Endothelial cell of umbilical vein (primary cell): Measurements from ENCODE around the gene IVD. TPM values are rescaled to one million over a fixed set of nuclear protein-coding genes. Genes with fewer than 3 reads are reported as not detected.

Source experiments
- BruUV-seq: library from RNA; stranded (reverse); fragments of 400-500 nt; replicated peaks from 2 replicates; lab custom pipeline; 2021; lab: Mats Ljungman, UMichigan
- CTCF ChIA-PET: fragments of 300-600, 350-600 bp; sonication (Branson Sonifier 250); formaldehyde crosslinking; loops from one replicate; lab custom pipeline; 2021; ENCODE audit warnings: antibody characterized with exemption, inconsistent platforms; lab: Charles Lee
- POLR2A ChIA-PET: fragments of 300-600, 350-600 bp; sonication (Branson Sonifier 250); formaldehyde crosslinking; loops from one replicate; lab custom pipeline; 2021; ENCODE audit warnings: antibody characterized with exemption, inconsistent platforms; lab: Charles Lee
- DNase-seq: peaks from one replicate; pipeline ENCODE4 v3.0.0-alpha.2; 2011; ENCODE audit warnings: low read depth, low spot score
- FAIRE-seq: peaks from 2 replicates; lab custom pipeline; 2011; peaks lifted over from hg19 to GRCh38; lab: Jason Lieb, UNC
- H2AFZ ChIP-seq: 2 replicates; pipeline ENCODE4 v1.6.0; 2012; ENCODE audit warnings: low read depth, low read length, control low read depth, inconsistent platforms
- H3K27ac ChIP-seq: 2 replicates; pipeline ENCODE4 v1.5.1; 2011; ENCODE audit warnings: low read depth, mild to moderate bottlenecking, control low read depth, low read length, moderate library complexity; ENCODE audit not compliant: insufficient read depth
- H3K27me3 ChIP-seq, 2 experiments: 2 replicates each; pipeline versions ENCODE4 v1.6.0 to v1.6.1; 2011; ENCODE audit warnings: low read length in 2 of 2, mixed read lengths in 1 of 2; ENCODE audit not compliant: control insufficient read depth in 2 of 2, insufficient read depth in 2 of 2
- H3K36me3 ChIP-seq, 2 experiments: 2 replicates in 1 of 2; 3 replicates in 1 of 2; pipeline ENCODE4 v1.5.1; 2011; ENCODE audit warnings: low read length in 2 of 2, mild to moderate bottlenecking in 1 of 2, moderate library complexity in 1 of 2; ENCODE audit not compliant: control insufficient read depth in 2 of 2, insufficient read depth in 2 of 2; ENCODE audit errors: extremely low read depth in 1 of 2
- H3K4me1 ChIP-seq: 3 replicates; pipeline ENCODE4 v1.5.1; 2011; ENCODE audit warnings: mild to moderate bottlenecking, low read length; ENCODE audit not compliant: control insufficient read depth, insufficient read depth; ENCODE audit errors: extremely low read depth
- H3K4me2 ChIP-seq: 2 replicates; pipeline ENCODE4 v1.6.1; 2011; ENCODE audit warnings: low read length, control low read depth, mixed read lengths; ENCODE audit not compliant: insufficient read depth
- H3K4me3 ChIP-seq, 3 experiments: fragments of 200-600 bp in 1 of 3; sonication (generic), shearing (Covaris generic) in 1 of 3; replicated peaks in 1 of 3; 2 replicates each; pipeline ENCODE4 v1.5.1; 2011 to 2016; ENCODE audit warnings: control low read depth in 3 of 3, low read length in 3 of 3, mild to moderate bottlenecking in 2 of 3, inconsistent platforms in 1 of 3, low read depth in 1 of 3, moderate library complexity in 1 of 3; ENCODE audit not compliant: insufficient read depth in 1 of 3
- H3K79me2 ChIP-seq: 2 replicates; pipeline ENCODE4 v1.6.0; 2012; ENCODE audit warnings: low read length, inconsistent platforms; ENCODE audit not compliant: control insufficient read depth, insufficient read depth
- H3K9ac ChIP-seq: replicated peaks from 2 replicates; pipeline ENCODE3; 2011; ENCODE audit warnings: low read length, control low read depth; ENCODE audit not compliant: insufficient read depth; ENCODE audit errors: extremely low read depth
- H3K9me1 ChIP-seq: replicated peaks from 3 replicates; pipeline ENCODE4 v1.6.0; 2011; ENCODE audit warnings: mild to moderate bottlenecking, low read length; ENCODE audit not compliant: control insufficient read depth, insufficient read depth; ENCODE audit errors: extremely low read depth
- H3K9me3 ChIP-seq: replicated peaks from 2 replicates; pipeline ENCODE4 v1.5.1; 2012; ENCODE audit warnings: low read length, inconsistent platforms; ENCODE audit not compliant: control insufficient read depth, insufficient read depth
- H4K20me1 ChIP-seq: replicated peaks from 2 replicates; pipeline ENCODE3; 2011; ENCODE audit warnings: mild to moderate bottlenecking, low read length; ENCODE audit not compliant: control insufficient read depth, insufficient read depth; ENCODE audit errors: extremely low read depth
- EZH2 ChIP-seq: IDR thresholded peaks from 2 replicates; pipeline ENCODE4 v1.6.1; 2012; ENCODE audit warnings: borderline replicate concordance, low read depth, mild to moderate bottlenecking, moderate library complexity, low read length, inconsistent platforms; ENCODE audit not compliant: severe bottlenecking
- FOS ChIP-seq: IDR thresholded peaks from 2 replicates; pipeline ENCODE4 v1.6.1; 2011; ENCODE audit warnings: mild to moderate bottlenecking, low read length, moderate library complexity, borderline replicate concordance; ENCODE audit not compliant: insufficient read depth
- GATA2 ChIP-seq: IDR thresholded peaks from 2 replicates; pipeline ENCODE4 v1.7.0; 2011; ENCODE audit warnings: low read depth, mild to moderate bottlenecking, moderate library complexity, mixed read lengths, low read length; ENCODE audit not compliant: insufficient read length, insufficient read depth
- JUN ChIP-seq: IDR thresholded peaks from 2 replicates; pipeline ENCODE4 v1.6.1; 2011; ENCODE audit warnings: borderline replicate concordance, low read depth; ENCODE audit not compliant: insufficient read length, insufficient read depth
- MYC ChIP-seq: IDR thresholded peaks from one replicate; pipeline ENCODE4 v1.6.1; 2011; ENCODE audit warnings: mild to moderate bottlenecking, low read depth, low read length
- POLR2A ChIP-seq: IDR thresholded peaks from 2 replicates; pipeline ENCODE4 v1.6.1; 2012; ENCODE audit warnings: low read depth, mild to moderate bottlenecking, control low read depth, low read length
- POLR2AphosphoS5 ChIP-seq: IDR thresholded peaks from 2 replicates; pipeline ENCODE4 v1.6.1; 2012; ENCODE audit warnings: low read depth, mild to moderate bottlenecking, control low read depth, low read length, moderate library complexity; ENCODE audit not compliant: insufficient read depth
- dilution Hi-C: fragments of 300-500 bp; cut with MboI; formaldehyde crosslinking; loops from one replicate; pipeline ENCODE4 v1.15.0; 2019; ENCODE audit warnings: low sequenced_read_pairs; ENCODE audit not compliant: extremely low pct_ligation_motif_present
- intact Hi-C: fragments of 100-400 bp; cut with micrococcal nuclease; formaldehyde crosslinking; loops from one replicate; pipeline ENCODE4 v1.10.0; 2022
- polyA plus RNA-seq, 4 experiments: library from polyadenylated mRNA; depleted of rRNA in 3 of 4; stranded (reverse) in 3 of 4; unstranded in 1 of 4; fragments of >200 nt; gene quantifications; 2 replicates each; pipeline versions ENCODE4 v1.2.1 to v1.2.3, GENCODE V29; 2011 to 2012; ENCODE audit warnings: missing spikeins in 1 of 4
- total RNA-seq: library from RNA; stranded (reverse); gene quantifications from 2 replicates; pipeline ENCODE4 v1.2.3, GENCODE V29; 2021
- TF ChIP-seq, protein P1 (sequence below): IDR thresholded peaks from 2 replicates; pipeline ENCODE4 v1.6.1; 2011; ENCODE audit not compliant: insufficient read depth, insufficient read length
- TF ChIP-seq, protein P2 (sequence below), 2 donors: IDR thresholded peaks; 1 replicate in 1 of 2; 2 replicates in 1 of 2; pipeline ENCODE4 v1.5.1; 2011; ENCODE audit warnings: low read length in 2 of 2, mild to moderate bottlenecking in 2 of 2, moderate library complexity in 2 of 2, control low read depth in 1 of 2, inconsistent platforms in 1 of 2, low read depth in 1 of 2; ENCODE audit not compliant: insufficient read depth in 1 of 2; ENCODE audit errors: extremely low read depth in 1 of 2

Gene IVD
- total and polyA plus RNA-seq, 2 donors (not counting 3 experiments of a cell fraction or from before 2014, with no cell fraction given) = 34.1 to 62.5 TPM

DNA sequence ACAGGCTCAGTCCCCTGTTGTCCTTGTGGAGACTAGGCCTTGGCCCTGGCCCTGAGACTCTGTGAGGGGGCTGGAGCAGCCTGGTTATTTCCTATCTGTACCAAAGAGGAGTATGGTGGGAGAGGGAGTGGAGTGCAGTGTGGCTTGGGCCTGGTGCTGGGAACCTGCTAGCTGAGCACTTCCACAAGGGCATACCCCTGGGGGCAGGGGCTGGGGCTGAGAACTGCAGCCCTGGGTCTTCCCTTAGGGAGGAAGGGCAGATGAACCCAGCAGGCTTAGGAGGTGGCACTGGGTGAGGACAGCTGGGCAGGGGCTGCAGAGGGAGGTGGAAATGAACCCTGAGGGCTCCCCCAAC, 61.6 kb downstream of the IVD start:
- TF ChIP-seq MYC = no peak
- no peak for TF ChIP-seq JUN
- no peak for TF ChIP-seq FOS
- no peak for TF ChIP-seq GATA2
- TF ChIP-seq, protein P1, sequence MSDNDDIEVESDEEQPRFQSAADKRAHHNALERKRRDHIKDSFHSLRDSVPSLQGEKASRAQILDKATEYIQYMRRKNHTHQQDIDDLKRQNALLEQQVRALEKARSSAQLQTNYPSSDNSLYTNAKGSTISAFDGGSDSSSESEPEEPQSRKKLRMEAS = no peak
- TF ChIP-seq, protein P2, sequence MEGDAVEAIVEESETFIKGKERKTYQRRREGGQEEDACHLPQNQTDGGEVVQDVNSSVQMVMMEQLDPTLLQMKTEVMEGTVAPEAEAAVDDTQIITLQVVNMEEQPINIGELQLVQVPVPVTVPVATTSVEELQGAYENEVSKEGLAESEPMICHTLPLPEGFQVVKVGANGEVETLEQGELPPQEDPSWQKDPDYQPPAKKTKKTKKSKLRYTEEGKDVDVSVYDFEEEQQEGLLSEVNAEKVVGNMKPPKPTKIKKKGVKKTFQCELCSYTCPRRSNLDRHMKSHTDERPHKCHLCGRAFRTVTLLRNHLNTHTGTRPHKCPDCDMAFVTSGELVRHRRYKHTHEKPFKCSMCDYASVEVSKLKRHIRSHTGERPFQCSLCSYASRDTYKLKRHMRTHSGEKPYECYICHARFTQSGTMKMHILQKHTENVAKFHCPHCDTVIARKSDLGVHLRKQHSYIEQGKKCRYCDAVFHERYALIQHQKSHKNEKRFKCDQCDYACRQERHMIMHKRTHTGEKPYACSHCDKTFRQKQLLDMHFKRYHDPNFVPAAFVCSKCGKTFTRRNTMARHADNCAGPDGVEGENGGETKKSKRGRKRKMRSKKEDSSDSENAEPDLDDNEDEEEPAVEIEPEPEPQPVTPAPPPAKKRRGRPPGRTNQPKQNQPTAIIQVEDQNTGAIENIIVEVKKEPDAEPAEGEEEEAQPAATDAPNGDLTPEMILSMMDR (IDR thresholded peaks at IDR 0.05; ENCODE audit: extremely low read depth in 1 of 2, insufficient read depth in 1 of 2, low read depth in 1 of 2, low read length in 2 of 2) = no peak
- TF ChIP-seq EZH2 = no peak
- TF ChIP-seq POLR2AphosphoS5 = no peak
- TF ChIP-seq POLR2A = no peak
- H3K36me3 ChIP-seq = peaks cover 0 to 19% of the 10 kb centered on the region in 2 experiments
- no peaks in the 10 kb centered on the region for H3K79me2 ChIP-seq
- no peaks in the 10 kb centered on the region for H3K27me3 ChIP-seq
- intact Hi-C loops (no loop called here), dilution Hi-C loops (no loop called here)
- no peak overlapping the region for H2AFZ ChIP-seq
- DNase-seq (no peak), FAIRE-seq (no peak)
- H3K4me3 ChIP-seq = no peak overlapping the region
- ChIA-PET POLR2A (no interaction called here), CTCF (no interaction called here)
- H4K20me1 ChIP-seq = no peaks in the 10 kb centered on the region
- H3K4me1 ChIP-seq = peaks cover 6% of the 10 kb centered on the region
- no peak overlapping the region for H3K4me2 ChIP-seq
- BruUV-seq = no TSS peak
- no peaks in the 10 kb centered on the region for H3K9me1 ChIP-seq
- no peak overlapping the region for H3K27ac ChIP-seq
- H3K9me3 ChIP-seq = no peaks in the 10 kb centered on the region
- no peak overlapping the region for H3K9ac ChIP-seq
